ENCODE results near the gene CPA1.
A peak's percentile ranks its signal among the peaks of the same experiment; 100 is the strongest.

Gene CPA1

GRCh38 chr7:130356121-130356875 is 24.0 kb upstream of the CPA1 start:
- peak; percentile 68 for DNase-seq

GRCh38 chr7:130356876-130357611 is 23.2 kb upstream of the CPA1 start:
- DNase-seq = no peak

- DNase-seq = no peak
Observed at GRCh38 chr7:130358471-130358870, 21.8 kb upstream of the CPA1 start.

- DNase-seq = no peak
Observed at GRCh38 chr7:130359276-130359857, 20.9 kb upstream of the CPA1 start.

- DNase-seq = no peak
Observed at GRCh38 chr7:130360518-130360917, 19.8 kb upstream of the CPA1 start.

GRCh38 chr7:130361681-130362080 is 18.6 kb upstream of the CPA1 start:
- DNase-seq = no peak

- DNase-seq = no peak
Observed at GRCh38 chr7:130362251-130362816, 18.0 kb upstream of the CPA1 start.

GRCh38 chr7:130363026-130363847 is 17.1 kb upstream of the CPA1 start:
- no peak for DNase-seq

- no peak for DNase-seq
Observed at GRCh38 chr7:130364451-130364850, 15.8 kb upstream of the CPA1 start.

GRCh38 chr7:130365088-130365487 is 15.2 kb upstream of the CPA1 start:
- peak; percentile 48 for DNase-seq

- DNase-seq = peak; percentile 98
Observed at GRCh38 chr7:130365511-130366441, 14.5 kb upstream of the CPA1 start.

GRCh38 chr7:130366564-130366963 is 13.7 kb upstream of the CPA1 start:
- no peak for DNase-seq

- no peak for DNase-seq
Observed at GRCh38 chr7:130367088-130367755, 13.1 kb upstream of the CPA1 start.

- DNase-seq = no peak
Observed at GRCh38 chr7:130367836-130368746, 12.2 kb upstream of the CPA1 start.

GRCh38 chr7:130369110-130369711 is 11.1 kb upstream of the CPA1 start:
- no peak for DNase-seq

- no peak for DNase-seq
Observed at GRCh38 chr7:130369831-130370550, 10.3 kb upstream of the CPA1 start.

- DNase-seq = no peak
Observed at GRCh38 chr7:130371046-130371445, 9.2 kb upstream of the CPA1 start.

GRCh38 chr7:130372402-130373165 is 7.7 kb upstream of the CPA1 start:
- no peak for DNase-seq
